GM12864 (cell line): ENCODE measurements around the gene DAB1.

ENCODE experiments used
- DNase-seq: peaks from one replicate; pipeline ENCODE4 v3.0.0-alpha.2; 2011; ENCODE audit warnings: low read depth
- H3K4me3 ChIP-seq: 2 replicates; pipeline ENCODE4 v1.5.1; 2011; ENCODE audit warnings: mild to moderate bottlenecking, low read depth, low read length, control low read depth
- TF ChIP-seq, protein P1 (sequence below): IDR thresholded peaks from 2 replicates; pipeline ENCODE4 v1.5.1; 2011; ENCODE audit warnings: low read depth, mild to moderate bottlenecking, moderate library complexity, low read length, control low read depth, inconsistent platforms; ENCODE audit errors: missing control alignments

DAB1 gene

DNA sequence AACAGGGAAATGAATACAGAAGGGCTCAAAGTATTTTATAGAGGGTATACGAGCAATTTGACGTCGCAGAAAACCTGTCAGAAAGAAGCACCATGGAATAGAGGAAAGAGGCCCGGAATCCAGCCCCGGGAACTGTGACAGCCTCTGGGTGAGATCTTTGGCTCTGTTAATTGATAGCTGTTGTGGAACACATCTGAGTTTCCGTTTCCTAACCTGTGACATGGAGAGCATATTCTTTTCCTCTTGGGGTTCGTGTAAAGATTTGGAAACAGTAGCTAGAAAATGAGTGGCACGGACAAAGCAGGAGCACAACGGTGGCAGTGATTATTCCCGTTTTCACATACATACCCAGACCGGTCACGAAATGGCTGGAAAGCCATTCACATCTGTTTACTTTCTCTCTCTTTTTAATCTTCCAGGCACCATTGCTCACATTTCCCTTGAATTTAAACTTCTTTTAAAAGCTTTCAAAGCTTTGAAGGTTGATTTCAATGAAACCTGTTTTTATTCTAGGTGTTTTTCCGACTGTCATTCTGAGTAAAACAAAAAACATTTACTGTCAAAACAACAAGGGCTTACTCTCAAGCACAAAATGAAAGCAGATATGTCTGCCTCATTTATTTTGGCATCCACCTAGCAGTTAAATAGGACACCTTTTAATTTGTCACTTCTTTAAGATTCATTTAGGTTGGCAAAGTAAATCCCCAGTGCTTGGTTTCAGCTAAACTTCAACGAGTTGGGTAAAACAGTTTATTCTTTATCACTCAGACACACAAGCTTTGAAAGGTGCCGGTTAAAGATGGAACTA lies 431.3 kb downstream of the DAB1 start:
- H3K4me3 ChIP-seq = no peak overlapping the region
- no peak for DNase-seq
- TF ChIP-seq, protein P1, sequence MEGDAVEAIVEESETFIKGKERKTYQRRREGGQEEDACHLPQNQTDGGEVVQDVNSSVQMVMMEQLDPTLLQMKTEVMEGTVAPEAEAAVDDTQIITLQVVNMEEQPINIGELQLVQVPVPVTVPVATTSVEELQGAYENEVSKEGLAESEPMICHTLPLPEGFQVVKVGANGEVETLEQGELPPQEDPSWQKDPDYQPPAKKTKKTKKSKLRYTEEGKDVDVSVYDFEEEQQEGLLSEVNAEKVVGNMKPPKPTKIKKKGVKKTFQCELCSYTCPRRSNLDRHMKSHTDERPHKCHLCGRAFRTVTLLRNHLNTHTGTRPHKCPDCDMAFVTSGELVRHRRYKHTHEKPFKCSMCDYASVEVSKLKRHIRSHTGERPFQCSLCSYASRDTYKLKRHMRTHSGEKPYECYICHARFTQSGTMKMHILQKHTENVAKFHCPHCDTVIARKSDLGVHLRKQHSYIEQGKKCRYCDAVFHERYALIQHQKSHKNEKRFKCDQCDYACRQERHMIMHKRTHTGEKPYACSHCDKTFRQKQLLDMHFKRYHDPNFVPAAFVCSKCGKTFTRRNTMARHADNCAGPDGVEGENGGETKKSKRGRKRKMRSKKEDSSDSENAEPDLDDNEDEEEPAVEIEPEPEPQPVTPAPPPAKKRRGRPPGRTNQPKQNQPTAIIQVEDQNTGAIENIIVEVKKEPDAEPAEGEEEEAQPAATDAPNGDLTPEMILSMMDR = no peak

DNA sequence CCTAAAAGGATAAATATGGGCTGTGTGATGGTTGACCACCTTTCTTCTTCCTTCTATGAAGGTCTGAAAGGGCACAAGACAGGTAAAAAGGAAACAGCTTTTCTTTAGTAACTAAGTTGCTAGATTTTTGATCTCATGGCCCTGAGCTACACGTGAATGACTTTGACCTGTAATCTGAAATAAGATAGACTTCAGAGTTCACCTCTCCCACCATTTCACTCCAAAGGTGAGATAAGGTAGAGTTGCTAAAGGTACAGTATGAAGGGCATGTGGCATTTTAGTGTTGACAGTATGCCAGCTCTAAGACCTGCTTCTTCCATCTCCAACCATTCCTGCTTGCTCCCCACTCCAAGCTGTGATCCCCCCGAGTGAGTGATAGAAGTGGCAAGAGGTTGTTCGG lies 432.3 kb downstream of the DAB1 start:
- no peak overlapping the region for H3K4me3 ChIP-seq
- TF ChIP-seq, protein P1 = no peak
- no peak for DNase-seq

DNA sequence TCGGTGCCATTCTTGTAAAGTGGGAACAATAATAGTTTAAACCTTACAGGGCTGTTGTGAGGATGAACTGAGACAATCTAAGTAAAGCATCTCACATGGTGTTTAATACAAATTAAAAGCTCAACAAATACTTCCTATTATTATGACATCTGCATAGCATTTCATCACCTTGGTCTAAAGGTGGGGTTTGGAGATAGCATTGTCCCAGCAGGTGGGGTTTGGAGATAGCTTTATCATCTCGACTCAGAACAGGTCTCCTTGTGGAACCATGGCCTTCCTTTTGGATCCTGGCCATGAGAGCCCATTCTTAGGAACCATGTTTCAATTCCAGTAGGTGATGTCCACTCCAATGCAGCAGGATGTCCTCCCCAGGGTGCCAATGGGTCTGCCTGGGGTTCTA lies 437.5 kb downstream of the DAB1 start:
- TF ChIP-seq, protein P1 = no peak
- no peak for DNase-seq
- no peak overlapping the region for H3K4me3 ChIP-seq

DNA sequence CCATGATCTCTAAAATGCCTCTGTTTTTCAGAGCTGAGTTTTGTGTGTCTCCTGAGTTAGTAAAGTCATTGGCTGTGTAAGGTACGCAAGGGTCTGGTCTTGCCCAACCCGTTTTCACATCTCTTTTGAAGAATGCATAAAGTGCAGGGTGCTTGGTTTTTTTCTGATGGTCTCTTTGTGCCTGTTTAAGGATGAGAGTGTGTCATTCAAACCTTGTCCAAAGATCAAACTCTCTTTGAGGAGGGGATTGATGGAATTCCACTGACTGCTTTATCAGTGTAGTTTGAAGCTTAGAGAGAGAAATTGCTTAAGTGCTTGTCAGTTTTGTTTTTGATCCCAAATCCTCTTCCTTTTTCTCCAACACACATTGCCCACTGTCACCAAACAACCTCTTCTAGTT lies 438.0 kb downstream of the DAB1 start:
- TF ChIP-seq, protein P1 = no peak
- H3K4me3 ChIP-seq = no peak overlapping the region
- DNase-seq = no peak

DNA sequence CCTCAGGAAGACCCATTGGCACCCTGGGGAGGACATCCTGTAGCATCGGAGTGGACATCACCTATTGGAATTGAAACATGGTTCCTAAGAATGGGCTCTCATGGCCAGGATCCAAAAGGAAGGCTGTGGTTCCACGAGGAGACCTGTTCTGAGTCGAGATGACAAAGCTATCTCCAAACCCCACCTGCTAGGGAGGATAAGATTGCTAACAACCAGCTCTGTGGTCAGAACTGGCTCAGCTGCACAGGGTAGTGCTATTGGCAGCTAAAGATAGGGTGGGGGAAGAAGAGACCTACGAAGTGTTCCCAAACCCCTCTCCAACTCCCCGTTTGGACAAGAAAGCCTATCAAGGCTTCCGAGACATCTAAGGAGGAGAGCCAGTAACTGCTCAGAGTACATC lies 440.4 kb downstream of the DAB1 start:
- no peak overlapping the region for H3K4me3 ChIP-seq
- TF ChIP-seq, protein P1 = no peak
- no peak for DNase-seq

DNA sequence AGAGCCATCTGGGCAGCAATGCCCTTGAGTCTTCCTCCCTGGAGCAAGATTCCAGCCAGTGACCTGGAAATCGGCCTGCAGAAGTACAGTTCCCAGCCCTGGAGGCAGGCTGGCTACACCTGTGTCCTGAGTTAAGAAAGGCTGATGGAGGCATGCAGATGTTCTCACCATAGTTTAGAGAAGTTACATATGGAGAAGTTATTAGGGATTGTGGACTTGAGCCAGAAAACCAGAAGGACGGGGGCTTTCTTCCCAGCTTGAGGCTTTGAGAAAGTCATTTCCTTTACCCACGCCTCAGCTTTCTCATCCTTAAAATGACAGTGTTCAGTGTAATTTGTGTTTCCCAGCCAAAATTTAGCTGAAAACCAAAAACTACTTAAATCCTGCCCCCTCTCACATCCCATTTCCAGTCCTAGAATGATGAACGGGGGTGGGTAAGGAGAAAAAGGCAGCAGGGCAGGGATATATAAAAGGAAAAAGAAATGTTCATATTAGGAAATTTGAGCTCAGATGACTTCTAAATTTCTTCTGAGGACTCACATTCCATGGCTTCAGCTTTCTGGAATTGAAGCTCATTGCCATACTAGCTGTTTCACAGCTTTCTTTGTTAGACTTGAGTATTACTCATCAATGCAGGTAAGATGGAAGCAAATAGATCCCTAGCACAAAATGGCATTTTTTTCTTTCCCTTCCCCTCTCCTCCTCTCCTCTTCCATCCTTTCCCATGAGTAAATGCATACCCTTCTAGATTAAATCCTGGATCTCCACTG lies 443.7 kb downstream of the DAB1 start:
- DNase-seq = no peak
- no peak overlapping the region for H3K4me3 ChIP-seq
- TF ChIP-seq, protein P1 = no peak

DNA sequence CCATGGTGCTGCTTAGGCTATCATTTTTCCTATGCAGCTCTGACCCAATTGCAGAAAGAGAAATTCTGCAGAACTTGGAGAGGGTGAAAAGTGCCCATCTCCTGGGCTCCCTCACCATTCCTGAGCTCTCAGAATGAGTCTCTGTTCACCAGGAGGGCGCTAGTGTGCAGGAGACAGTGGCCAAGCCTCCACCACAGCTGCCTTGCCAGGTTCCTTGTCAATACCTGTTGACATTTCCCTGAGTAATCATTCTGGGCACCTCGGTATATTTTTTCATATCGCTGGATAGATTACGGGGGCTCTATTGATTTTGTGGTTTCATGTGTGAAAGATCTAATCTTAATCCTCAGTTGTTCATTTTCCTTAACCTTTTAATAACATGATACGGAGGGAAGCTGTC lies 445.0 kb downstream of the DAB1 start:
- no peak overlapping the region for H3K4me3 ChIP-seq
- no peak for DNase-seq
- TF ChIP-seq, protein P1 = no peak
